HL-60/S4 treated with phorbol 12-myristate 13-acetate at 8.2 ng/mL for 4 days and 3 days (cell line): ENCODE measurements around the gene NTM.
"Not testable (repeated sequence)": the region's sequence is repeated elsewhere in the genome, so short reads cannot be mapped to it uniquely, and the experiment has no call there.

Experiments
- in situ Hi-C: fragments of 300-500 bp; cut with MboI; formaldehyde crosslinking; loops from 2 replicates; pipeline ENCODE4 v1.15.0; 2022; ENCODE audit warnings: low sequenced_read_pairs

NTM gene

GRCh38 chr11:131898949-131899348, 528.5 kb downstream of the NTM start:
- in situ Hi-C loops: no loop called here

GRCh38 chr11:131899950-131900580, 529.6 kb downstream of the NTM start:
- in situ Hi-C loops: no loop called here

- in situ Hi-C loops: no loop called here
Measured at GRCh38 chr11:131902421-131902820, 532.0 kb downstream of the NTM start.

GRCh38 chr11:131903074-131903473, 532.7 kb downstream of the NTM start:
- in situ Hi-C loops: no loop called here

- in situ Hi-C loops: no loop called here
Measured at GRCh38 chr11:131904756-131905155, 534.3 kb downstream of the NTM start.

GRCh38 chr11:131906963-131907362, 536.5 kb downstream of the NTM start:
- in situ Hi-C loops: no loop called here

- in situ Hi-C loops: no loop called here
Measured at GRCh38 chr11:131907371-131907770, 537.0 kb downstream of the NTM start.

GRCh38 chr11:131908316-131908715, 537.9 kb downstream of the NTM start:
- in situ Hi-C loops: no loop called here

GRCh38 chr11:131909426-131910177, 539.2 kb downstream of the NTM start:
- in situ Hi-C loops: no loop called here

GRCh38 chr11:131910178-131910522, 539.7 kb downstream of the NTM start:
- in situ Hi-C loops: no loop called here

- in situ Hi-C loops: no loop called here
Measured at GRCh38 chr11:131910523-131911387, 540.3 kb downstream of the NTM start.

- in situ Hi-C loops: not testable (repeated sequence)
Measured at GRCh38 chr11:131911388-131912032, 541.1 kb downstream of the NTM start.

GRCh38 chr11:131912134-131912533, 541.7 kb downstream of the NTM start:
- in situ Hi-C loops: no loop called here

- in situ Hi-C loops: no loop called here
Measured at GRCh38 chr11:131913267-131913666, 542.9 kb downstream of the NTM start.

- in situ Hi-C loops: no loop called here
Measured at GRCh38 chr11:131914361-131914774, 544.0 kb downstream of the NTM start.

- in situ Hi-C loops: no loop called here
Measured at GRCh38 chr11:131916638-131917037, 546.2 kb downstream of the NTM start.

- in situ Hi-C loops: no loop called here
Measured at GRCh38 chr11:131917634-131918384, 547.4 kb downstream of the NTM start.

- in situ Hi-C loops: no loop called here
Measured at GRCh38 chr11:131918663-131919062, 548.2 kb downstream of the NTM start.

- in situ Hi-C loops: no loop called here
Measured at GRCh38 chr11:131922220-131922619, 551.8 kb downstream of the NTM start.

GRCh38 chr11:131923309-131923708, 552.9 kb downstream of the NTM start:
- in situ Hi-C loops: no loop called here
